Stomach (tissue), 4 donors: ENCODE data around the gene BCO1.

Source experiments
- CTCF ChIP-seq, 7 experiments: fragments of 450-650 bp in 4 of 7; fragments of 200-600 bp in 3 of 7; sonication (generic) in 3 of 7; IDR thresholded peaks; one replicate each; pipeline ENCODE4 v1.5.1; 2016 to 2019; ENCODE audit warnings: antibody characterized with exemption in 7 of 7, control low read depth in 2 of 7, mild to moderate bottlenecking in 1 of 7
- EP300 ChIP-seq: sonication (generic); formaldehyde crosslinking; IDR thresholded peaks from one replicate; pipeline ENCODE4 v1.6.1; 2017; ENCODE audit warnings: antibody characterized with exemption

- TF ChIP-seq EP300, result no peak
- TF ChIP-seq CTCF (IDR thresholded peaks at IDR 0.05), result peak in 4 of 7 experiments; percentile 11 to 29 (median 24)
Measured at GRCh38 chr16:81263470-81264220, 25.2 kb downstream of the BCO1 start.
